Cardiac muscle cell (in vitro differentiated cells and primary cell): ENCODE measurements around the gene GRM5. TPM values are rescaled to one million over a fixed set of nuclear protein-coding genes. Genes with fewer than 3 reads are reported as not detected.
"Not testable (repeated sequence)": the region's sequence is repeated elsewhere in the genome, so short reads cannot be mapped to it uniquely, and the experiment has no call there.

Experiments used
- DNase-seq, 2 donors: peaks; one replicate each; pipeline versions ENCODE4 v3.0.0 to v3.0.0-alpha.2; 2010 to 2017; ENCODE audit warnings: low read depth in 1 of 2, low spot score in 1 of 2
- H3K27ac ChIP-seq: fragments of 200-600 bp; sonication (generic); 2 replicates; pipeline ENCODE4 v1.5.1; 2016
- H3K27me3 ChIP-seq: fragments of 200-600 bp; sonication (generic); 2 replicates; pipeline ENCODE4 v1.6.0; 2016; ENCODE audit warnings: control low read depth
- H3K36me3 ChIP-seq: fragments of 200-600 bp; sonication (generic); 2 replicates; pipeline ENCODE4 v1.5.1; 2016; ENCODE audit warnings: control low read depth
- H3K4me1 ChIP-seq: fragments of 200-600 bp; sonication (generic); 2 replicates; pipeline ENCODE4 v1.8.1; 2017; ENCODE audit warnings: low read depth, mild to moderate bottlenecking, mixed run types
- H3K4me3 ChIP-seq: fragments of 200-600 bp; sonication (generic); 2 replicates; pipeline ENCODE4 v1.5.1; 2016; ENCODE audit warnings: mild to moderate bottlenecking
- H3K9me3 ChIP-seq: fragments of 200-600 bp; sonication (generic); 2 replicates; pipeline ENCODE4 v1.5.1; 2017; ENCODE audit warnings: low read depth, mild to moderate bottlenecking, control low read depth
- polyA plus RNA-seq: library from polyadenylated mRNA; unstranded; fragments of >200 nt; fragmentation: Nextera tagmentation; extraction: Ambion mirVana; gene quantifications from 2 replicates; pipeline ENCODE4 v1.2.1, GENCODE V29; 2016
- total RNA-seq: library from RNA; depleted of rRNA; stranded (reverse); fragments of >200 nt; gene quantifications from 2 replicates; pipeline ENCODE4 v1.2.3, GENCODE V29; 2016
- TF ChIP-seq, protein P1 (sequence below): IDR thresholded peaks from 2 replicates; pipeline ENCODE4 v1.5.1; 2012; ENCODE audit warnings: low read depth, mild to moderate bottlenecking, low read length

Gene GRM5
- total and polyA plus RNA-seq, 2 experiments from 2014 or later, result 0.06 TPM; not detected in 1

DNA sequence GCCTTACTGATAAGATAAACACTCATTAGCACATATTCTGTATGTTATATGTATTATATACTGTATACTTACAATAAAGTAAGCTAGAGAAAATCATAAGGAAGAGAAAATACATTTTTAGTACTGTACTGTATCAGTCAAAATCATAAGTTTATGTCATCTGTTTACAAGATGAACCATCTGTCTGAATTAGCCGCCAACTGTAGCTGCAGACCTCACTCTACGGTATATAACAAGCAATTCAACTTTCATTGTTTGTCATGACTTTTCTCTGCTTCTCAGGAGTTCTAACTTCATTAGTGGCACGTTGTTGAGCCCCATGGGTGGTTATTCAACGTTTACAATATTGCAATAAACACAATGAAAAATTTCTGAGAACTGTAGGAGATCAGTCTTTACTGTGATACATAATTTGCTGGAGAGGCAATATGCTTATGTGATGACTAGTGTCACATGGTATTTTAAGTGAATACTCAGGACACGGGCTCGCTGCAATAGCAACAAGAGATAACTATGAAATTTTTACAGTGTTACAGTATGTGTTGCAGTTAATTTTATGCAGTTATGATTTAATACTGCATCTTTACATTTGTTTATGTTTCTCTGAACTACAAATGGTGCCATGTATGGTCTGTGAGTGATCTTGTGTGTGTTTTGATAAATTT lies 596.1 kb downstream of the GRM5 start:
- Histone ChIP-seq H3K27me3 (no peaks in the 10 kb centered on the region), H3K4me1 (no peaks in the 10 kb centered on the region), H3K36me3 (no peaks in the 10 kb centered on the region), H3K4me3 (no peak overlapping the region), H3K9me3 (no peaks in the 10 kb centered on the region), H3K27ac (no peak overlapping the region)
- TF ChIP-seq, protein P1, sequence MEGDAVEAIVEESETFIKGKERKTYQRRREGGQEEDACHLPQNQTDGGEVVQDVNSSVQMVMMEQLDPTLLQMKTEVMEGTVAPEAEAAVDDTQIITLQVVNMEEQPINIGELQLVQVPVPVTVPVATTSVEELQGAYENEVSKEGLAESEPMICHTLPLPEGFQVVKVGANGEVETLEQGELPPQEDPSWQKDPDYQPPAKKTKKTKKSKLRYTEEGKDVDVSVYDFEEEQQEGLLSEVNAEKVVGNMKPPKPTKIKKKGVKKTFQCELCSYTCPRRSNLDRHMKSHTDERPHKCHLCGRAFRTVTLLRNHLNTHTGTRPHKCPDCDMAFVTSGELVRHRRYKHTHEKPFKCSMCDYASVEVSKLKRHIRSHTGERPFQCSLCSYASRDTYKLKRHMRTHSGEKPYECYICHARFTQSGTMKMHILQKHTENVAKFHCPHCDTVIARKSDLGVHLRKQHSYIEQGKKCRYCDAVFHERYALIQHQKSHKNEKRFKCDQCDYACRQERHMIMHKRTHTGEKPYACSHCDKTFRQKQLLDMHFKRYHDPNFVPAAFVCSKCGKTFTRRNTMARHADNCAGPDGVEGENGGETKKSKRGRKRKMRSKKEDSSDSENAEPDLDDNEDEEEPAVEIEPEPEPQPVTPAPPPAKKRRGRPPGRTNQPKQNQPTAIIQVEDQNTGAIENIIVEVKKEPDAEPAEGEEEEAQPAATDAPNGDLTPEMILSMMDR, result no peak
- no peak for DNase-seq

DNA sequence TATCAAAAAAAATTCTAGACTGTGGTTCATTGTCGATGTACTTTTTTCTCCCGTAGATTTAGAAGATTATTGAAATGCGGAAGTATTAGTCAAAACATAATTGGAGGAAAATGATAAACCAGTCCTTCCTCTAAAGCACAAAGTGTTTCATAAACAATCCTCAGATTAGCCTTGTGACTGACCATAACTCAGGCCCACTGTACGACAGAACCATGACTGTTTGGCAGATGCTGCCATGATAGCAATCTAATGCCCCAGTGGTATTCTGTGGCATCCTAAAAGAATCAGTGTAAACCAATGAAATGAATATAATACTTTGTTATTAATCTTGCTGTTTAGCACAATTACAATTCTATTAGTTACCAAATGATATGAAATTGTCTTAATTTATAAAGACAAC lies 601.3 kb downstream of the GRM5 start:
- Histone ChIP-seq H3K9me3 (no peaks in the 10 kb centered on the region), H3K27me3 (no peaks in the 10 kb centered on the region), H3K27ac (no peak overlapping the region), H3K4me1 (no peaks in the 10 kb centered on the region), H3K36me3 (no peaks in the 10 kb centered on the region), H3K4me3 (no peak overlapping the region)
- DNase-seq, result no peak
- TF ChIP-seq, protein P1, result no peak

DNA sequence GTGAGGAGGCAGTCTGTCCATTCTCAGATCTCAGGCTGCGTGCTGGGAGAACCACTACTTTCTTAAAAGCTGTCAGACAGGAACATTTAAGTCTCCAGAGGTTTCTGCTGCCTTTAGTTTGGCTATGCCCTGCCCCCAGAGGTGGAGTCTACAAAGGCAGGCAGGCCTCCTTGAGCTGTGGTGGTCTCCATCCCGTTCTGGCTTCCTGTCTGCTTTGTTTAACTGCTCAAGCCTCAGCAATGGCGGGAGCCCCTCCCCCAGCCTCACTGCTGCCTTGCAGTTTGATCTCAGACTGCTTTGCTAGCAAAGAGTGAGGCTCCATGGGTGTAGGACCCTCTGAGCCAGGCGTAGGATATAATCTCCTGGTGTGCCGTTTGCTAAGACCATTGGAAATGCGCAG lies 602.5 kb downstream of the GRM5 start:
- not testable (repeated sequence) for H3K27me3 ChIP-seq, H3K27ac ChIP-seq, H3K9me3 ChIP-seq, H3K36me3 ChIP-seq, DNase-seq, H3K4me3 ChIP-seq, H3K4me1 ChIP-seq

DNA sequence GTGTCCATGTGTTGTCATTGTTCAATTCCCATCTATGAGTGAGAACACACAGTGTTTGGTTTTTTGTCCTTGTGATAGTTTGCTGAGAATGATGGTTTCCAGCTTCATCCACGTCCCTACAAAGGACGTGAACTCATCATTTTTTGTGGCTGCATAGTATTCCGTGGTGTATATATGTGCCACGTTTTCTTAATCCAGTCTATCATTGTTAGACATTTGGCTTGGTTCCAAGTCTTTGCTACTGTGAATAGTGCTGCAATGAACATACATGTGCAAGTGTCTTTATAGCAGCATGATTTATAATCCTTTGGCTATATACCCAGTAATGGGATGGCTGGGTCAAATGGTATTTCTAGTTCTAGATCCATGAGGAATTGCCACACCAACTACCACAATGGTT lies 607.7 kb downstream of the GRM5 start:
- H3K36me3 ChIP-seq, H3K27ac ChIP-seq, DNase-seq, H3K4me3 ChIP-seq, H3K4me1 ChIP-seq, H3K9me3 ChIP-seq, H3K27me3 ChIP-seq: not testable (repeated sequence)

DNA sequence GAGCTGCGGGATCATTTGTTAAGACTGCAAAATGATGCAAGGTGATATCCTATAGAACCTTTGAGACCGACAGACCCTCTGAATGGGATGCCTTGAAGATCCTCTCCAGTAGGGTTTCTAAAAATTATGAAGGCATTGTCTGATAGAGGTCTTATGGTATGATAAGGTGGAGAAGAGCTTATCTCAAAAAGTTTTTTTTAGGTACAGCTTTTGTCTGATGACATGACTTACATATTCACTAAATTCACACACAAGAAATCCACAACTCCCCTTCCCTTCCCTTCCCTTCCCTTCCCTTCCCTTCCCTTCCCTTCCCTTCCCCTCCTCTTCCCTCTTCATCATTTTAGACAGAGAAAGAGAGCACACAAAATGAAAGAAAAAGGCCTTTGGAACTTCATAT lies 609.8 kb downstream of the GRM5 start:
- no peak for DNase-seq
- Histone ChIP-seq H3K27ac (no peak overlapping the region), H3K9me3 (no peaks in the 10 kb centered on the region), H3K27me3 (no peaks in the 10 kb centered on the region), H3K4me1 (no peaks in the 10 kb centered on the region), H3K4me3 (no peak overlapping the region), H3K36me3 (no peaks in the 10 kb centered on the region)
- TF ChIP-seq, protein P1, result no peak

DNA sequence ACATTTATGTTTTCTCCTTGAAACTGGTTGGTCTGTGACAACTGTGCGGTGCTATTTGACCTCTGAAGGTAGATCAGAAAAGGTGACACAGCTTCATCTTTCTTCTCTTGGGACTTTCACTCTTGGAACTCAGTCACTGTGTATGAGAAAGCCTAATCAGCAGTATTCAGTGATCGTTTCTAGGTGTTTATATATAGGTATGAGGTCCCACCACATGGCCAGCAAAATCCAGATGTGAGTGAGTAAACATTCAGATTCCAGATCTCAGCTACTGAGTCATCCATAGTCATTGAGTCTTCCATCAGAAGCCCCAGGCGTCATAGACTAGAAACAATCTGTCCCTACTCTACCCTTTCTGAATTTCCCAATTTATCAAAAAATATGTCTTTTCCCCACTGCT lies 610.9 kb downstream of the GRM5 start:
- H3K4me1 ChIP-seq, result no peaks in the 10 kb centered on the region
- no peaks in the 10 kb centered on the region for H3K27me3 ChIP-seq
- no peaks in the 10 kb centered on the region for H3K36me3 ChIP-seq
- no peak overlapping the region for H3K27ac ChIP-seq
- TF ChIP-seq, protein P1, result no peak
- no peak overlapping the region for H3K4me3 ChIP-seq
- no peak for DNase-seq
- no peaks in the 10 kb centered on the region for H3K9me3 ChIP-seq

Other genes with a start within 250 kb of the GRM5 start
- not detected in 2 replicates for gene TYR, start 111.9 kb upstream of the GRM5 start, total RNA-seq
- gene TYR, start 111.9 kb upstream of the GRM5 start, polyA plus RNA-seq, result 0.17 TPM in 1 of 2 replicates, not detected in the other